ENCODE measurements around the gene CACNA1C.

Gene CACNA1C

GRCh38 chr12:2662524-2662923 is 609.7 kb downstream of the CACNA1C start:
- DNase-seq = no peak

DNA sequence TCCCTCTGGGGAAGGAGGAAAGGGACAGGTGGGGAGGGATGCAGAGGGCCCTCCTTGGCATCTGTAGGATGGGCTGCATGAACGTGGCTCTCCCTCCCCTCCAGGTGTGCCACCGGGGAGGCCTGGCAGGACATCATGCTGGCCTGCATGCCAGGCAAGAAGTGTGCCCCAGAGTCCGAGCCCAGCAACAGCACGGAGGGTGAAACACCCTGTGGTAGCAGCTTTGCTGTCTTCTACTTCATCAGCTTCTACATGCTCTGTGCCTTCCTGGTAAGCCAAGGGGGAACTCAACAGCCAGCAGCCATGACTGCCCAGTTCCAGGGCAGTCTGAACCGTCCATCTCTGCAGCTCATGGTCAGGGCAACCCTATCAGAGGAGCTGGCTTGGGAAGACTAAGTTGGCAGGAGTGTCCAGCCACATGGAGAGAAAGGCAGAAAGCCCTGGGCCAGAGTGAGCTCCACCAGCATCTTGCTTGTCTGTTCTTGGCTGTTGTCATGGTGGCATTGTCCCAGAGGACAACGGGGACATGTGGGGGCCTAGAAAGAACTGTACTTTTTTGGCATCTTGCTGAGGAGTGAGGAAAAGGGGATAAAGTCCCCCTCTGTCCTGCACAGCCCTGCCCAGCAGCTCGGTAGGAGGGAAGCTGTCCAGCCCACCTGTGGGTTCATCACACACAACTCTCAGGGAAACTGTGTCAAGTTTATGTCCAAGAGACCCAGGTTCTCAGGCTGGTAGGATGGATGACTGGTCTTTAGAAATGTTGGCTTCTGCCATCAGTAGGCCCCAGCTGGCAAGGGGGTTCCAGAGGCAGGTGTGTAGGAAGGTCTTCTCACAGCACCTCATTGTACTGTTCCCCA is 612.2 kb downstream of the CACNA1C start:
- DNase-seq = no peak

- DNase-seq = no peak
Observed at GRCh38 chr12:2666411-2666810, 613.6 kb downstream of the CACNA1C start.

DNA sequence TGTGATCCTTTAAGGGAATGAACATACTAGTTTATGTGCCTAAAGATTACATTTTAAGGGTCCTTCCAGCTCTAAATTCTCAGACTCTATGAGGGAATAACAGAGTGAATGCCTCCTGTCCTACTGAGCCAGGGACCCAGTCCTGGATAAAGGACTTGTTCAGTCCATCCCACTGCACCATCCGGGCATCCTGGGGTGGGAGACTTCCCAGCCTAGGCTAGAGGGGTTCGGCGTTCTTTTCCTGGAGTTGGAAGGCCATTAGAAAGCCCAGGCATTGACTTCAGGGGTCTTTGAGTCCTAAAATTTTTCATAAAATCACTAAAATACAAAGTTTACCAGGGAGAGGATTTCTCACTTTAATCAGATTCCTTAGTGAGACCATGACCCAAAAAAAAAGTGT is 614.1 kb downstream of the CACNA1C start:
- no peak for DNase-seq

DNA sequence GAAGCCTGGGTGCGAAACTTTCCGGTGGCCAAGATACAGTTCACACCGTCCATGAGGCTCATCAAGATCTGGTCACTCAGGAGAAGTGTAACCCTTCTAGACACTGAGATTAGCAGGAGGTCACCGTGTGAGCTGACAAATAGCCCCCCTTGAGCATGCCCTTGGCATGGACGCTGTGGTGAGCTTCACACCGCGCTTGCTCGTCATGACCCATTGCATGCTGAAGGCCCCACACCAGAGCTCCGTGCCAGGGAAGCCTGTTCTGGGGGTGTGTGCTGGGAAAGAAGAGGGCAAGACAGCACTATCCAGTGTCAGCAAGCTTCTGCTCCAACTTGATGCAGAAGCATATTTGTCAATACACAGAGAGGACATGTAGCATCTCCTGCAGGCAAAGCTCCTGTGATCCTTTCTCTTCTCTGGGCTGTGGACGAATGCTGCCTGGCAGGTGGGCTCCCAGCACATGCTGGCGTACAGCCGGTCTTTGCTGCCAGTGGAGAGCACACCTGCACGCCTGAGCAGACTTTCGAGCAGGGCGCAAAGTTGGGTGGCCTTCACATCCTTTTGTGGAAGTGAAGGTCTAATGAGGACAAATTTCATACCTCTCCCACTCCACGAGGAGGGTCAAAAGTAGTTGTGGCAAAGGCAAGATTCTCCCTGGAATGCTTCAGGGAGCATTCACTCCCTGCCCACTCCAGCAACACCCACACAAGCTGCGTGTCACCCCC is 615.1 kb downstream of the CACNA1C start:
- DNase-seq = no peak

GRCh38 chr12:2668816-2669215 is 616.0 kb downstream of the CACNA1C start:
- no peak for DNase-seq

- no peak for DNase-seq
Observed at GRCh38 chr12:2669560-2669959, 616.8 kb downstream of the CACNA1C start.

- no peak for DNase-seq
Observed at GRCh38 chr12:2672863-2673262, 620.1 kb downstream of the CACNA1C start.

- no peak for DNase-seq
Observed at GRCh38 chr12:2673966-2674810, 621.4 kb downstream of the CACNA1C start.

DNA sequence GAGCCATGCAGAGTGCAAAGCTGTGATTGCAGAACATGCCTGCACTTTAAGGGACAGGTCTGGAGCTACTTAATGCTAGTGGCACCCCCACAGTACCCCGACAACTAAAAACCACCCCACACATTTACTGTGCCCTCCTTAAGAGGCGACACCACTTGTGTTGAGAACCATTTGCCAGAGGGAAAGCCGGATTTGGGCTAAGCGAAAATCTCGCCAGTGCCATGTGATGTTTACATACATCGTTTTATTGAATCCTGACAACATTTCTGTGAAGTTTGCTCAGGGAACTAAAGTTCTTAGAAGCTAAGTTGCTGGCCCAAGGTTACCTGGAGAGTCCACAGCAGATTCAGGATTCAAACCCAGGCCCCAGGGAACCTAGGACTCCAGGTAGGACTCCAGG is 623.0 kb downstream of the CACNA1C start:
- no peak for DNase-seq

DNA sequence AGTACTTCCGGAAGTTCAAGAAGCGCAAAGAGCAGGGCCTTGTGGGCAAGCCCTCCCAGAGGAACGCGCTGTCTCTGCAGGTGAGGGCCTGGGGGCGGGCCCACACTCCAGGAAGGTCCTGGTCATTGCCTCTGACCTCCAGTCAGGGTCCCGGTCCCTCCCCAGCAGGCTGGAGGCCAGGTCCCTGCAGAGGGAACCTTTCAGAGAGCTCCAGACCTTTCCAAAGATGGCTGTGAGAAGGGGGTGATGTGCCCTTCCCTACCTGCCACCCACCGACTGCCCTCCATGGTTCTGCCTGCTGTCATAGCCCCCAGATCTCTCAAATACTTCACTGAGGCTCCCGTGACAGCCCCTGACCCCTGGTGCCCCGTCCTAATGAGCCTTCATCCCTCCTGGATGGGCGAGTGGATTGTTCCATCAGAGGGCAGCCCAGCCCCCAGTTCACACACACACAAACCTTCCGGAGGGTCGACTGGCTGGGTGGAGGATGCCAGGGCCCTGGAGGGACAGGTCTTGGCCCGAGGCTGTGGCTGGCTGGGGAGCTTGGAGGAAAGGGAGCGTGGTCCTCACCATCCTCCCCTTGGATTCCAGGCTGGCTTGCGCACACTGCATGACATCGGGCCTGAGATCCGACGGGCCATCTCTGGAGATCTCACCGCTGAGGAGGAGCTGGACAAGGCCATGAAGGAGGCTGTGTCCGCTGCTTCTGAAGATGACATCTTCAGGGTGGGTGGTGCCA is 624.5 kb downstream of the CACNA1C start:
- no peak for DNase-seq

DNA sequence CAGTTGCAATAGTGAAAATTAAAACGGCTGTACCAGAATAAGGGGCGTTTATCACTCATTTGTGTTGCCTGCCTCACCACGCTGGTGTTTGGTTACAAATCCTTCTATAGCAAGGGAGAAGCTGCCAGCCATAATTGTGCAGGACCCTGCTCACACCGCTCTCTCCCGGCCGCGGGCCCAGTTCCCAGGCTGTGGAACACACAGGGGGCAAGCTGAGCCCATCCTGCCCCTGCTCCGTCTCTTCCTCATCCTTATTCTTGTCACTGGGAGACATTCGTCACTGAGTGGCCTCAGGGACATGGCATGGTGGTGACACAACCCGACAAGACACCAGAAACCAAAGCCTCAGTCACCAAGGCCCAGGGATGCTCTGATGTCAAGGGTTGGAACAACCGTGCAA is 625.6 kb downstream of the CACNA1C start:
- DNase-seq = no peak

DNA sequence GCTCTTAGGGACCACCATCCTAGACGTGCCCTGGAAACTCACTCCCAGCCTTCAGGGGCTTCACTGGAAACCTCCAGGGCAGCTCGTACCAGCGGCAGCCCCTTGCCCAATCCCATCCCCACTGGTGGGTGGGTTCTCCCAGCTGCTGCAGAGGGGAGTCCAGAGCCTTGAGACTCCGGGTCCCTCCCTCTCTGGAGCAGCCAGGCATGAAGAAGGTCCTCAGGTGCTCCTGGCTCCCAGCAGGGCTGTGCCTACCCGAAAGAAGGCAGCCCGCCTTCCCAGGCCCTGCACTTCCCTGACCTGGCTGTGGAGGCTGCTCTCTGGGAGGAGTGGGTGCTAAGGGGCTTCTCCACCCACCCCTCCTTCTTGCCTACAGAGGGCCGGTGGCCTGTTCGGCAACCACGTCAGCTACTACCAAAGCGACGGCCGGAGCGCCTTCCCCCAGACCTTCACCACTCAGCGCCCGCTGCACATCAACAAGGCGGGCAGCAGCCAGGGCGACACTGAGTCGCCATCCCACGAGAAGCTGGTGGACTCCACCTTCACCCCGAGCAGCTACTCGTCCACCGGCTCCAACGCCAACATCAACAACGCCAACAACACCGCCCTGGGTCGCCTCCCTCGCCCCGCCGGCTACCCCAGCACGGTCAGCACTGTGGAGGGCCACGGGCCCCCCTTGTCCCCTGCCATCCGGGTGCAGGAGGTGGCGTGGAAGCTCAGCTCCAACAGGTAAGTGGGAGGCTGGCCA is 626.5 kb downstream of the CACNA1C start:
- DNase-seq = no peak

GRCh38 chr12:2679816-2680675 is 627.3 kb downstream of the CACNA1C start:
- DNase-seq = no peak

DNA sequence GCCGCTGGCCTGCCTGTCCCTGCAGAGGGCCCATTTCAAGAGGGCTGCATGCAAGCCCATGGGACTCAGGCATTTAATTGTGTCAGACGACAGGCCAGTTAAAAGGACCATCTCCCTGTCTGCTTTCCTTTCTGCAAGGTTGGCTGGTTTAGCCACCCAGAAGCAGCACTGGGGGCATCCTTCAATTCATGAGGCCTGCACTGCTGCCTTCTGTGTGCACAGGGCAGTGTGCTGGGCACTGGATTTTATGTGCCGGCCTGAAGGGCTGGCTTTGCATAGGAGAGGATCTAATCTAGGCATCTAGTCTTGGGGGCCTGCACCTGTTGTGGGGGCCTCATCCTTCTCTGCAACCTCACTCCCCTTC is 627.9 kb downstream of the CACNA1C start:
- DNase-seq = no peak

DNA sequence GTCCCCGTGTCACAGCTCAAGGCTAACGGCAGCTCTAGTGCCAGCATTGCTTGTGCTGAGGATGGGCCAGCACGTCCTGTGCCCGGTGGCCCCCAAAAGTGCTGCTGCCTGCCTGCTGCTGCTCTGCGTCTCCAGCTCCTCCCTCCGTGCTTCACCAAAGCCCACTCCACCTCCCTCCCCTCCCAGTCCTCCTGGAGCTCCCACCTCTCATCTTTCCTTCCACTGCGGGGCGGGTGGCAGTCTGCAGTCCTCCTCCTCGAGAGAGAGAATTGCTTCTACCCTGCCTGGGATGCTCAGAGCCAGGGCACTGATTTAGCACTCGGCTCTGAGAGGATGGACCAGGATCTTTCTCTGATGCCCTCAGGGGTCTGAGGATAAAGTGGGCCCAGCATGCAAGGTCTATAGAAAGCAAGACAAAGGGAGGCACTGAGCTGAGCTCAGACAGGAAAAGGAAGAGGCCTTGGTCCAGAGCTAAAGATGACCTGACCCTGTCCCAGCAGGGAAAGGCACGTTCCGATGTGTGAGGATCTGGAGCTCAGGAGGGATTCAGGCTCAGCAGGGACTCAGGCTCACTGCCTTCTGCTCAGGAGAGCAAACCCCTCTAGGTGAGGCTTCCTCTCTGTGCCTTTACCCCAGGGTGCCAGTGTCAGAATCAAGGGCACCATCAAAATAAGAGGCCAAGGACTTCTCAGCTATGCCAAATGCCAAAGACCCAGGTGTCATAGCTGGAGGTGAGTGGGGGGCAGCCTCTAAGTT is 628.8 kb downstream of the CACNA1C start:
- DNase-seq = no peak

GRCh38 chr12:2682296-2683251 is 629.8 kb downstream of the CACNA1C start:
- no peak for DNase-seq

- no peak for DNase-seq
Observed at GRCh38 chr12:2683283-2684025, 630.7 kb downstream of the CACNA1C start.
